SK-N-SH (cell line): ENCODE results near the gene AGBL1. TPM values are rescaled to one million over a fixed set of nuclear protein-coding genes. Genes with fewer than 3 reads are reported as not detected.

Source experiments
- CTCF ChIA-PET: fragments of 300-600, 350-600 bp; formaldehyde crosslinking; extraction: SDS; loops from one replicate; lab custom pipeline; 2021; lab: Yijun Ruan, JAX
- POLR2A ChIA-PET: fragments of 350-600 bp; sonication (Branson Sonifier 250); formaldehyde crosslinking; extraction: SDS; loops from one replicate; lab custom pipeline; 2020; ENCODE audit warnings: antibody characterized with exemption, inconsistent platforms; lab: Yijun Ruan, JAX
- DNase-seq: peaks from one replicate; pipeline ENCODE4 v3.0.0; 2012
- H2AFZ ChIP-seq: fragments of 200-600 bp; sonication (generic); 2 replicates; pipeline ENCODE4 v1.8.1; 2016; ENCODE audit warnings: antibody characterized with exemption, mild to moderate bottlenecking, low read depth
- H3F3A ChIP-seq: fragments of 200-600 bp; sonication (generic); replicated peaks from 2 replicates; pipeline ENCODE3; 2016; ENCODE audit warnings: antibody characterized with exemption, mild to moderate bottlenecking; ENCODE audit not compliant: insufficient read depth
- H3K27ac ChIP-seq, 2 experiments: fragments of 200-500 bp in 1 of 2; fragments of 200-600 bp in 1 of 2; sonication (Bioruptor generic) in 1 of 2; sonication (generic), shearing (Covaris generic) in 1 of 2; 2 replicates each; pipeline versions ENCODE4 v1.5.1 to v1.6.1; 2014 to 2016; ENCODE audit warnings: low read depth in 2 of 2, inconsistent platforms in 1 of 2, low read length in 1 of 2, mild to moderate bottlenecking in 1 of 2, mixed read lengths in 1 of 2
- H3K27me3 ChIP-seq: fragments of 200-600 bp; sonication (generic), shearing (Covaris generic); 2 replicates; pipeline ENCODE4 v1.6.1; 2016; ENCODE audit warnings: mixed run types; ENCODE audit not compliant: insufficient read depth
- H3K36me3 ChIP-seq, 2 experiments: fragments of 200-500 bp in 1 of 2; fragments of 200-600 bp in 1 of 2; sonication (Bioruptor generic) in 1 of 2; sonication (generic) in 1 of 2; replicated peaks in 1 of 2; 2 replicates each; pipeline versions ENCODE3 to v1.5.1; 2014 to 2016; ENCODE audit warnings: low read length in 1 of 2, mild to moderate bottlenecking in 1 of 2; ENCODE audit not compliant: insufficient read depth in 2 of 2, control insufficient read depth in 1 of 2
- H3K4me1 ChIP-seq, 2 experiments: fragments of 200-500 bp in 1 of 2; fragments of 200-600 bp in 1 of 2; sonication (Bioruptor generic) in 1 of 2; sonication (generic), shearing (Covaris generic) in 1 of 2; 2 replicates each; pipeline versions ENCODE4 v1.5.1 to v1.6.1; 2014 to 2016; ENCODE audit warnings: low read depth in 1 of 2, low read length in 1 of 2, mixed run types in 1 of 2; ENCODE audit not compliant: insufficient read depth in 2 of 2, control insufficient read depth in 1 of 2
- H3K4me2 ChIP-seq: fragments of 200-600 bp; sonication (generic), shearing (Covaris generic); 2 replicates; pipeline ENCODE4 v1.6.1; 2017; ENCODE audit warnings: mixed run types
- H3K4me3 ChIP-seq, 2 experiments: fragments of 200-500 bp in 1 of 2; fragments of 200-600 bp in 1 of 2; sonication (Bioruptor generic) in 1 of 2; sonication (generic), shearing (Covaris generic) in 1 of 2; 2 replicates each; pipeline versions ENCODE4 v1.5.1 to v1.8.1; 2014 to 2016; ENCODE audit warnings: low read depth in 2 of 2, inconsistent platforms in 1 of 2, low read length in 1 of 2, mild to moderate bottlenecking in 1 of 2, mixed read lengths in 1 of 2, moderate library complexity in 1 of 2
- H3K79me2 ChIP-seq: fragments of 200-600 bp; sonication (generic); 2 replicates; pipeline ENCODE4 v1.8.1; 2017; ENCODE audit warnings: mild to moderate bottlenecking; ENCODE audit not compliant: insufficient read depth
- H3K9ac ChIP-seq: fragments of 200-600 bp; sonication (generic); 2 replicates; pipeline ENCODE4 v1.6.1; 2017; ENCODE audit warnings: mixed run types
- H3K9me2 ChIP-seq: fragments of 200-600 bp; sonication (generic); 2 replicates; pipeline ENCODE4 v1.6.1; 2017; ENCODE audit warnings: mixed run types
- H3K9me3 ChIP-seq: fragments of 200-600 bp; sonication (generic); 2 replicates; pipeline ENCODE4 v1.6.1; 2017; ENCODE audit warnings: mixed run types, mild to moderate bottlenecking, moderate library complexity
- H4K20me1 ChIP-seq: fragments of 200-600 bp; sonication (generic); 2 replicates; pipeline ENCODE4 v1.6.1; 2017; ENCODE audit warnings: mild to moderate bottlenecking, mixed run types; ENCODE audit not compliant: insufficient read depth
- CHD2 ChIP-seq: fragments of 150-350 bp; IDR thresholded peaks from 2 replicates; pipeline ENCODE4 v1.6.1; 2018; ENCODE audit warnings: low read length; ENCODE audit not compliant: partially characterized antibody
- CTCF ChIP-seq: fragments of 200-600 bp; sonication (generic); IDR thresholded peaks from 2 replicates; pipeline ENCODE4 v1.6.1; 2017; ENCODE audit warnings: antibody characterized with exemption, mild to moderate bottlenecking, moderate library complexity
- ELF1 ChIP-seq: IDR thresholded peaks from 2 replicates; pipeline ENCODE4 v1.4.0; 2012
- EP300 ChIP-seq, 2 experiments: IDR thresholded peaks; 2 replicates each; pipeline versions ENCODE4 v1.4.0 to v1.6.1; 2012; ENCODE audit warnings: borderline replicate concordance in 1 of 2, low read depth in 1 of 2, low read length in 1 of 2
- FOXJ3 ChIP-seq: sonication (generic); formaldehyde crosslinking; IDR thresholded peaks from 2 replicates; pipeline ENCODE4 v1.5.1; 2020; ENCODE audit warnings: mild to moderate bottlenecking, missing genetic modification reagents
- GABPA ChIP-seq: IDR thresholded peaks from 2 replicates; pipeline ENCODE4 v1.4.0; 2012; ENCODE audit warnings: low read depth, mild to moderate bottlenecking
- JUND ChIP-seq: IDR thresholded peaks from 2 replicates; pipeline ENCODE4 v1.4.0; 2012
- NFIC ChIP-seq: IDR thresholded peaks from 2 replicates; pipeline ENCODE4 v1.4.0; 2012; ENCODE audit warnings: borderline replicate concordance
- POLR2AphosphoS5 ChIP-seq: IDR thresholded peaks from 2 replicates; pipeline ENCODE4 v1.6.1; 2012; ENCODE audit warnings: low read depth, low read length
- RCOR1 ChIP-seq: fragments of 150-350 bp; IDR thresholded peaks from 2 replicates; pipeline ENCODE4 v1.6.1; 2017; ENCODE audit warnings: antibody characterized with exemption, low read length
- REST ChIP-seq: IDR thresholded peaks from 2 replicates; pipeline ENCODE4 v1.6.1; 2012; ENCODE audit warnings: mild to moderate bottlenecking, low read depth, low read length, moderate library complexity
- SIN3A ChIP-seq: IDR thresholded peaks from 2 replicates; pipeline ENCODE4 v1.6.1; 2012; ENCODE audit warnings: low read depth, mild to moderate bottlenecking, low read length, moderate library complexity, borderline replicate concordance
- TAF1 ChIP-seq: IDR thresholded peaks from 2 replicates; pipeline ENCODE4 v1.6.1; 2012; ENCODE audit warnings: low read depth, mild to moderate bottlenecking, low read length, moderate library complexity, borderline replicate concordance
- TEAD4 ChIP-seq: IDR thresholded peaks from 2 replicates; pipeline ENCODE4 v1.4.0; 2012; ENCODE audit warnings: mild to moderate bottlenecking, borderline replicate concordance; ENCODE audit not compliant: insufficient read depth
- USF1 ChIP-seq: IDR thresholded peaks from 2 replicates; pipeline ENCODE4 v1.4.0; 2012; ENCODE audit warnings: low read depth, borderline replicate concordance
- WGBS: methylation state at CpG from one replicate; pipeline ENCODE4 v1.1.6; 2017; ENCODE audit warnings: low lambda C conversion rate; 5-methylcytosine and 5-hydroxymethylcytosine counted together
- polyA plus RNA-seq, 3 experiments: library from polyadenylated mRNA; depleted of rRNA; stranded (reverse); fragments of >200 nt; gene quantifications; 2 replicates each; pipeline ENCODE4 v1.2.3, GENCODE V29; 2012

Gene AGBL1
- polyA plus RNA-seq, 1 of the 3 experiments (the other 2 are of a cell fraction), result not detected

- Histone ChIP-seq H3K4me3 (no peak overlapping the region; a peak in 1 of 4 replicates), H3K9ac (no peak overlapping the region), H3F3A (no peaks in the 10 kb centered on the region), H2AFZ (no peak overlapping the region), H3K79me2 (no peaks in the 10 kb centered on the region), H4K20me1 (no peaks in the 10 kb centered on the region), H3K36me3 (no peaks in the 10 kb centered on the region), H3K9me3 (no peaks in the 10 kb centered on the region), H3K4me1 (no peaks in the 10 kb centered on the region), H3K27ac (no peak overlapping the region), H3K27me3 (no peaks in the 10 kb centered on the region), H3K4me2 (no peak overlapping the region), H3K9me2 (no peaks in the 10 kb centered on the region)
- CTCF ChIA-PET, result interaction anchor here (0.6 kb wide), 1 partner anchor 21 kb away, joined by 3 read pairs; no protein-coding TSS in a partner anchor
- 20% methylated on average over 3 of the region's 3 CpGs for WGBS
- TF ChIP-seq FOXJ3 (CRISPR knock-in tag) (no peak), TEAD4 (no peak), POLR2AphosphoS5 (no peak), TAF1 (no peak), JUND (no peak), NFIC (no peak), EP300 (IDR thresholded peaks at IDR 0.05; ENCODE audit: borderline replicate concordance in 1 of 2, low read depth in 1 of 2, low read length in 1 of 2) (no peak), CHD2 (no peak), REST (no peak), GABPA (no peak), RCOR1 (no peak), USF1 (no peak), CTCF (no peak), ELF1 (no peak), SIN3A (no peak)
- no peak for DNase-seq
- POLR2A ChIA-PET, result no interaction called here
Measured at GRCh38 chr15:86754846-86755245, 675.2 kb downstream of the AGBL1 start.
